Retina (tissue), 1 donor: Measurements from ENCODE around the gene CTBP2.
"Not testable (repeated sequence)": the region's sequence is repeated elsewhere in the genome, so short reads cannot be mapped to it uniquely, and the experiment has no call there.

Experiments used
- DNase-seq: peaks from one replicate; pipeline ENCODE4 v3.0.0-alpha.2; 2016

CTBP2 gene

DNA sequence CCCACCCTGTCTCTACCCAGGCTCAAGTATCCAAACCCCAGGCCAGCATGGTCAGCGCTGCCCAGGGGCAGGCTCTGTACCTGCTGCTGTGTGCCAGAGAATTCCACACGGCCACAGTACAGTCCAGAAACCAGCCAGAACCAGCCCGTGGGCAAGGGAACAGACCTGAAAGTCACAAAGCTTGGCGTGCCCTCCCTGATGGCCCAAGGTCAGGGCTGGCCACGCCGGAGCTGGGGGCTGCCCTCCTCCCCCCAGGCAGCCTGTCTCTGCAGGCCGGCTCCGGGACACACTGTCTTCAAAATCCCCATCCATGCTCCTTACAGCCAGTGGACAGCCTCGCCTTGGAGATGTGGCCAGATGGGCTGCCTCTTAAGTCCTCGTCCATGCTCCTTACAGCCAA, 78.4 kb downstream of the CTBP2 start:
- DNase-seq = no peak

DNA sequence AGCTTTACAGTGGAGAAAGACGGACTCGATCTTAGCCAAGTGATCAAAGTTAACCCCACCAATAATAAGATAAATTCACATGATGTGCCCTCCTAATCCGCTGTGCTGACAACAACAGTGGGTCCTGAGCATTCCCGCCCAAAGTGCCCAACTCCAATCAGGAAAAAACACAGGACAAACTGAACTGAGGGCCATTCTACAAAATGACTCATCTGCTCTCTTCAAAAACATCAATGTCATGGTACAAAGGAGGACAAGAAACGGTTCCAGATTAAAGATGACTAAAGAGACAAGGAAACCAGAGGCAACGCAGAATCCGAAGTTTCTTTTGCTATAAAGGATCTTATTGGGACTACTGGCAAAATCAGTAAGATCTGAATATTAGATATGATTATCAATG, 79.4 kb downstream of the CTBP2 start:
- no peak for DNase-seq

- no peak for DNase-seq
Observed at GRCh38 chr10:125080296-125080695, 80.1 kb downstream of the CTBP2 start.

GRCh38 chr10:125079091-125079600, 81.2 kb downstream of the CTBP2 start:
- DNase-seq = no peak

DNA sequence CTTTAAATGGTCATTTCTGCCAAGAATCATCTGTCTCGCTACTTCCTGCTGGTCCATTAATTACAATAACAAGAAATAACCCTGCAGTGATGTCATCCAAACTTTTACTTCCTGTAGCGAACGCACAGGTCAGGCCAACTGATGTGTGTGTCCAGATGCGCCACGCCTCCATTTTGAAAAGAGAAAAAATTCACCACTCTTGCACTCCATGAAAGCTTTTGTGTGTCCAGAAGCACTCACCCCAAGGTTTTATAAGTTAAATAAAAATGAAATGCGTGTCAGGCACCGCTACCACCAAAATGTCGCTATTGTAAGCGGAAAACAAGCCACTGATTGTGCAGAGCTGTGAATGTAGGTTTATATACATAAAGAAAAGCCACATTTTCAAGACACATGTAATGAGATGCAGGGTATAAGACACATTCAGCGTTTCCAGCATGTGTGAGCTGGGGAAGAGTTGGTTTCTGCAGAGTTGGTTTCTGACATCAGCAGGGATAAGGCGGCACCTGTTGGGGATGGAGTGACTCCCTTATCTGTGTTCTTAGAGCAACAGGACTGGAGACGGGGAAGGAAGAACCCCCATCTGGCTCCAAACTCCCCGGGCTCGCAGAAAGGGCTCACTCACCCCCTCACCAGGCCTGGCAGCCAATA, 83.3 kb downstream of the CTBP2 start:
- DNase-seq = no peak

- DNase-seq = no peak
Observed at GRCh38 chr10:125076121-125076825, 84.1 kb downstream of the CTBP2 start.

DNA sequence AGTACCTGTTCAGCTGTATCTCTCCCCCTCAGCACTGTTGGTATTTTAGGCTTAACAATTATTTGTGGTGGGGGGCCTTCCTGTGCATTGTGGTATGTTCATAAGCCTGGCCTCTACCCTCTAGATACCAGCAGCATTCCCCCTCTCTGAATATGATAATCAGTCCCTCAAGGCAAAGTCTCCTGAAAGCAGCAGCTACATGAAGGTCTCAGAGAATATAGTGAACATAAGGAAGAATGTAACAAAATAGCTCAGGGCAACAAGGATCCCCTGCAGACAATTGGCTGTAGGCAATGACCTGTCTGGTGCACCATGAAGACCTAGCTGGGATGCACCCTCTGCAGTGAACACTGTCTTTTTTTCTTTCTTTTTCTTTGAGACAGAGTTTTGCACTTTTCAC, 86.4 kb downstream of the CTBP2 start:
- DNase-seq = no peak

DNA sequence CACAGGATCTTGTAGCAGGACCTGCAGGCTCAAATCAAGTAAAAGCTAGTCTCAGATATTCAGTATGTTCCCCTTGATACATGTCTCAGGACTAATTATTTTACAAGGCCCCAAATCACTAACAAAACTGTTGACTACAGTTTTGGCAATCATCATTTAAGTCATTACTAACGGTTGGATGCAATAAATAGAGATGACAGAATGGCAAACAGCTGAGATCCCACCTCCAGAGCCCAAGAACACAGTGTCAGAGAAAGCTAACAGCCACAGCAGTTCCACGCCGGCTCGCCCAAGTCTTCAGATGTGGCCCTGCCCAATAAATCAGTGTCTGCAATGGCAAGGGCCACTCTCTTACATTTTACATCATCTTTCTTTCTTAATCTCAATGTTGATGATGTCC, 87.6 kb downstream of the CTBP2 start:
- DNase-seq = no peak

DNA sequence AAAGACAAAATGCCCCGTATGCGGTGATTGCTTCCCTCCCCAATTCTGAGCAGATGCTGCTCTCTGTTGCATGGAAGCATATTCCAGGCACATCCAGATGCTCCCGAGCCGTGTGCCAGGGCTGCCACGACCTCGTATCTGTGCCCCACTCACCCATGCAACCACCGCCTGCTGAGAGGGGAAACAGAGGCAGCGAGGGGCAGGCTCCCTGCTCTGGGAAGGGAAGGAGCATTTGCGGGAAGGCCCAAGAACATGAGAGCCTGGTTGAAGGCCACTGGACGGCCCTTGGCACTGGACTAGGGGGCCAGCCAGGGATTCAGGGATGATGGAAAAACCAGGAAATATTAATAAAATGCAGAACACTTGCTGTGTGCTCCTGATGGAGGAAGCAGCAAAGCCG, 89.4 kb downstream of the CTBP2 start:
- no peak for DNase-seq

DNA sequence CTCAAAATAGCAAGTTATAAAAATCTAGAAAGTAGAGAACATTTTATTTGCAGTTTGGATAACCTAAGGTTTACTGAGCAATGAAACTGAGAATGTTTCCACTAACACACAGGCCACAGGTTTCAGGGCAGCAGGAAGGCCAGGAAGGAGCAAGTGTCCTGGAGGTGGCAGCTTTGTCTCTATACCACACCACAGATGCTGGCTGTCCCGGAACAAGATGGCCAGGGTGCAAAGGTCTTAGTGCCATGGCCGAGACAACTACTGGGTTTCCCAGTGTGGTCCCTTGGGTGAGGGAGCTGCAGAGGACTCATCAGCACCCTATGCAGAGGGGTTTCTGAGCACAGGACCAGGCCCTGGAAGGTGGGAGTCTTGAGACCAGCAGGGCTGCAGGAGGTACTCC, 92.0 kb downstream of the CTBP2 start:
- DNase-seq = no peak

- no peak for DNase-seq
Observed at GRCh38 chr10:125067764-125068163, 92.6 kb downstream of the CTBP2 start.

DNA sequence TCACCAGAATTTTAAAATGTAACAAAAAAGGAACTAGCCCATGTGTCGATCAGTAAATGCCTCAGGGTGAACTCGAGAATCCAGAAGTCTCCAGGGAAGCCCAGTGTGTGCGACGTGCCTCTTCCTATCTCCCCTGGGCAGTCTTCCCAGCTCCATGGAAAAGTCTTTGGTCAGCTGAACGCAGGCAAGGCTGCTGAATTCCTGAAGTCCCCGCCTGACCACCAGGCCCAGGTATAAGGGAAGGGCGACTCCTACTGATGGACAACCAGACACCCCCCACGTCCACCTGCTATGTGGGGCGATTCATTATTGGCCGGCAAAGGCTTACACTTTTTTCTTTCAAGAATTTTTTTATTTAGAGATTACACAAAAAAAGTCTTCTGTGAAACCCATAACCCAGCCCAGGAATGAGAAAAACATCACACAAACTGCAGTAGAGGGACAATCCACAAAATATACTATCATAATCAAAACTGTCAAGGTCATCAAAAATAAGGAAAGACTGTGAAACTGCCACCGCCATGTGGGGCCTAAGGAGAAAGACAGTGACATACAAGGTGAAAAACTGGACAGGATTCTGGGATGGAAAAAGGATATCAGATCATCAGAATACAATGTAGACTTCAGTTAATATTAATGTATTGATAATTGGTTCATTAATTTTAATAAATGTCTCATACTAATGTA, 93.5 kb downstream of the CTBP2 start:
- DNase-seq = no peak

GRCh38 chr10:125064681-125065492, 95.5 kb downstream of the CTBP2 start:
- no peak for DNase-seq

GRCh38 chr10:125063256-125063925, 97.0 kb downstream of the CTBP2 start:
- no peak for DNase-seq

DNA sequence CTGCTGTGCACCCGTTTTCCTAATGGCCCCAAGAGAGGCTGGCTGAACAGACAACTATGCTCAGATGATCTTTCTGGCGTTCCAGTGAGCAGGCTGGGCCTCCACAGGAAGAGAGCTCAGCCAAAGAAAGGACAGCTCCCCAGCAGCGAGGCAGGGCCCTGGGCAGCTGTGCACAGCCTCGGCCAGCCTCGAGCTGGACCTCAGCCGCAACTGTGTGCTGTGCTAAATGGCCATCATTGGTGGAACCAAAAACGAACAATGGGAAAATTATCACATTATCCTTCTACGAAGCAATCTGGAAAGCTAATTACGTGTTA, 97.5 kb downstream of the CTBP2 start:
- DNase-seq = no peak

DNA sequence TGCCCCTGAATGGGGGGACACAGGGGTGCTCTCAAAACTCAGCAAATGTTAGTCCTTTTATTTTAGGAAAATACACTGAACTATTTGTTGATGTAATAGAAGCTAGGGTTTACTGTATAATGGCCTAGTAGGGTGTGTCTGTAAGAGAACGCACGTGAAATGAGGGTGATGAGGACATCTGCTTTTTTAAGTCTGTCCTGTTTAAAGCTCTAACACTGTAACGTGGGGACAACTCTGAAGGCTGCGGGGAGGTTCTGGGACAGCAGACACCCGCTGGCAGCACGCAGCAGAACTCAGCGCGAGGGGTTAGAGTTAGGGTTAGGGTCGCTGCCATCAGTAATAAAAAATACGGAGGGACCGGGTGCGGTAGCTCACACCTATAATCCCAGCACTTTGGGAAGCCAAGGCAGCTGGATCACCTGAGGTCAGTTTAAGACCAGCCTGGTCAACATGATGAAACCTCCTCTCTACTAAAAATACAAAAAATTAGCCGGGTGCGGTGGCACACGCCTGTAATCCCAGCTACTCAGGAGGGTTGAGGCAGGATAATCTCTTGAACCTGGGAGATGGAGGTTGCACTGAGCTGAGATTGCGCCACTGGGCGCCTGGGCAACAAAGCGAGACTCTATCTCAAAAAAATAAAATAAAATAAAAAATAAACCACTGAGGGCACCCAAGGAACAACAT, 98.0 kb downstream of the CTBP2 start:
- DNase-seq = no peak

GRCh38 chr10:125061557-125062226, 98.7 kb downstream of the CTBP2 start:
- DNase-seq = no peak

GRCh38 chr10:125060826-125061556, 99.4 kb downstream of the CTBP2 start:
- DNase-seq = peak; percentile 41

DNA sequence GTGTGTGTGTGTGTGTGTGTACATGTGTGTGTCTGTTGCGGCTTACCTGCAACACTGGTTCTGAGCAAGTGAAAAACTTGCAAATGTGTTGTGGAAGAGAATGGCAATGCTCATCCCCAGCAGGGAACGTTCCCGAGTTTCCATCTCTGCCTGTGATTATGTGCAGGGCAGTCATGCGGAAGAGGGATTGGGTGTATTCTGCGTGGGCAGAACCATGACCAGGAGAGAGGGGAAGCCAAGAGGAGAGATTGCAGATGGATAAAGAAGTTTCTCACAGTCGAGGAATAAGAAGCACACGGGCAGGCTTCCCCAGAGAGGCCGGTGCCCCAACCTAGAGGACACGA, 99.9 kb downstream of the CTBP2 start:
- no peak for DNase-seq

DNA sequence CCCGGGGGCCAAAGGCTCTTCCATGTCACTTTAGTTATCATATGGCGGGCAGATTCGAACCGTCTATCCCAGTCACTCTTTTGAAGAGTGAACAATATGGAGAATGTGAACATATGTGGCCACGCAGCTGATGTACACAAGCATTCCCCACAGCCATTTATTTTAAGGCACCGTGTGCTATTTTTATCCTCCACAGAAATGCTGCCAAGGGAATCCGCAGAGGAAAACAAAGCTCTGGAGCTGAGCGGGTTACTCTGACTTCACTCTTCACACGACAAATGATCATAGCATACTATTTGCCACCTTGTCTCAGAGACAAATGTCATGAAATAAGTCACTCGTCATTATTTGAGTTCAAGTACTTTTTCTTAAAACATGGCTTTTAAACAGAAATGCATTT, 100.3 kb downstream of the CTBP2 start:
- DNase-seq = no peak

GRCh38 chr10:125059348-125059747, 101.0 kb downstream of the CTBP2 start:
- not testable (repeated sequence) for DNase-seq
